Lower leg skin (tissue), 3 donors: ENCODE measurements around the gene CCZ1.

Source experiments
- POLR2A ChIP-seq, 2 donors: fragments of 450-650 bp; IDR thresholded peaks; one replicate each; pipeline ENCODE4 v1.6.1; 2016 to 2017; ENCODE audit warnings: antibody characterized with exemption in 2 of 2, mild to moderate bottlenecking in 1 of 2, moderate library complexity in 1 of 2
- TF ChIP-seq, protein P1 (sequence below), 3 donors: fragments of 450-650 bp; IDR thresholded peaks; one replicate each; pipeline ENCODE4 v1.5.1; 2016; ENCODE audit warnings: antibody characterized with exemption in 3 of 3, mild to moderate bottlenecking in 3 of 3, moderate library complexity in 2 of 3

DNA sequence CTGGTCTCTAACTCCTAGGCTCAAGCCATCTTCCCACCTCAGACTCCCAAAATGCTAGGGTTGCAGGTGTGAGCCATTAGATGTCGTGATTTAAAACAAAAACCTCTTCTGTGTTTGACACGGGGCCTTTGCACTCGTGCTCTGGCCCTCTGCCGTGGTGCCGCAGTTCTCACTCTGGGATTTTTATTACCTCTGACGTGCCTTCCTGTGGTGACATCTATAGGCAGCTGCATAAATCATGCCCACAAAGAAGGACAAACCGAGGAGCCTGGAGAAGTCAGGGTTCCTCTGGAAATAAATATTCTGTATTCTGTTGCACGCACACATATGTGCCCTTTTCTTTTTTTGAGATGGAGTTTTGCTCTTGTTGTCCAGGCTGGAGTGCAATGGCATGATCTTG lies 43.8 kb upstream of the CCZ1 start:
- TF ChIP-seq, protein P1, sequence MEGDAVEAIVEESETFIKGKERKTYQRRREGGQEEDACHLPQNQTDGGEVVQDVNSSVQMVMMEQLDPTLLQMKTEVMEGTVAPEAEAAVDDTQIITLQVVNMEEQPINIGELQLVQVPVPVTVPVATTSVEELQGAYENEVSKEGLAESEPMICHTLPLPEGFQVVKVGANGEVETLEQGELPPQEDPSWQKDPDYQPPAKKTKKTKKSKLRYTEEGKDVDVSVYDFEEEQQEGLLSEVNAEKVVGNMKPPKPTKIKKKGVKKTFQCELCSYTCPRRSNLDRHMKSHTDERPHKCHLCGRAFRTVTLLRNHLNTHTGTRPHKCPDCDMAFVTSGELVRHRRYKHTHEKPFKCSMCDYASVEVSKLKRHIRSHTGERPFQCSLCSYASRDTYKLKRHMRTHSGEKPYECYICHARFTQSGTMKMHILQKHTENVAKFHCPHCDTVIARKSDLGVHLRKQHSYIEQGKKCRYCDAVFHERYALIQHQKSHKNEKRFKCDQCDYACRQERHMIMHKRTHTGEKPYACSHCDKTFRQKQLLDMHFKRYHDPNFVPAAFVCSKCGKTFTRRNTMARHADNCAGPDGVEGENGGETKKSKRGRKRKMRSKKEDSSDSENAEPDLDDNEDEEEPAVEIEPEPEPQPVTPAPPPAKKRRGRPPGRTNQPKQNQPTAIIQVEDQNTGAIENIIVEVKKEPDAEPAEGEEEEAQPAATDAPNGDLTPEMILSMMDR (IDR thresholded peaks at IDR 0.05): no peak
- no peak for TF ChIP-seq POLR2A (IDR thresholded peaks at IDR 0.05)
